8988T (cell line): ENCODE measurements around the gene PDE6C.

Experiments used
- DNase-seq: peaks from one replicate; pipeline ENCODE4 v3.0.0; 2011

PDE6C gene

DNA sequence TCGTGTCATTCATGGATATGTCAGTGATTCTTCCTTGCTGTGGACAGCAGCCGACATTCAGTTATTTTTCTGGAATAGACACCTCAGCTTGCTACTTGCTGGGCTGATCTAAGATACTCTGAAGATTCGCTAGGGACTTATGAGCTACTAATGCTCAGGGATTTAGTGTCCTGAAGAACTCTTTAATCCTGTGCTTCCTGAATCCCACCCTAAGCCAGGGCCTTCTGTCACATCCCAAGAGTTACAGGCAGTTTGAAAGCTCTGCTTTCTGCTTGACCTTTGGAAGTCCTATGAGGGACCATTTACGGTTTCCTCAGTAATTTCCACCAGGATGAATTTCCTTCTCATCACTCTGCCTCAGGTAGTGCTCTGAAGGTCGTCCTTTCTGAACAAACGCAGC lies at the start of gene PDE6C:
Gene PDE6C (plus strand): TSS at position 227 of the 400 bp plus-strand sequence. CDS start 189 bp downstream, outside the sequence.
- no peak for DNase-seq

DNA sequence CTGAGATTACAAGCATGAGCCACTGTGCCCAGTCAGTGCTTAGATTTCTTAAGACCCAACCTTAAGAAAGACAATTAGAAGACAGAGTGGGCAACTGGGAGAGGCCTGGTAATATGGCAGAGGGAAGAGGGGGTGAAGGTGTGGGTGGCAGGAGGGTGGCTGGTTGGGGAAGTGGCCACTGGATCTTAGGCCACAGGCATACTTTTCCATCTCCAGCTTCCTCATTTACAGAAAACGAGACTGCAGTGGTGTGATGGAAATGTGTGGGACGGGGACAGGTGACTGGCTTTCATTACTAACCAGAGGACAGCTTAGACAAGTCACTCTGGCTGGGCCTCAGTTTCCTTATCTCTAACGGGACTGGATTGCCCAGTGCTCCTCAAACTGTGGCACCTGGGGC lies 46.9 kb upstream of the PDE6C start:
- no peak for DNase-seq

DNA sequence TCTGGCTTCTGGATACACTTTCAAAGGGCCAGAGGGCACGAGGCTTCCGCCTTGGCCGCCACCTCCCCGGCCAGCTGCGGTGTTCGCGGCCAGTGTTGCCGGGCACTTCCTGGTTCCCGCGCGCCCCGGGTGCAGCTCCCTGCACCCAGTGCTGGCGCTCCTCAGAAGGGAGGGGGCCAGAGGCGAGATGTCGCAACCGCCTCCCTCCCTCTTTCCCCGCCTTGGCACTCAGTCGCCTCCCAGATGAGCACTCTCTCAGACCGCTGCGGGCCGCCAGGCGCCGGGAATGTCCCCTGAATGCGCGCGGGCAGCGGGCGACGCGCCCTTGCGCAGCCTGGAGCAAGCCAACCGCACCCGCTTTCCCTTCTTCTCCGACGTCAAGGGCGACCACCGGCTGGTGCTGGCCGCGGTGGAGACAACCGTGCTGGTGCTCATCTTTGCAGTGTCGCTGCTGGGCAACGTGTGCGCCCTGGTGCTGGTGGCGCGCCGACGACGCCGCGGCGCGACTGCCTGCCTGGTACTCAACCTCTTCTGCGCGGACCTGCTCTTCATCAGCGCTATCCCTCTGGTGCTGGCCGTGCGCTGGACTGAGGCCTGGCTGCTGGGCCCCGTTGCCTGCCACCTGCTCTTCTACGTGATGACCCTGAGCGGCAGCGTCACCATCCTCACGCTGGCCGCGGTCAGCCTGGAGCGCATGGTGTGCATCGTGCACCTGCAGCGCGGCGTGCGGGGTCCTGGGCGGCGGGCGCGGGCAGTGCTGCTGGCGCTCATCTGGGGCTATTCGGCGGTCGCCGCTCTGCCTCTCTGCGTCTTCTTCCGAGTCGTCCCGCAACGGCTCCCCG lies 45.7 kb upstream of the PDE6C start, which contains the start of gene FFAR4:
Gene FFAR4 (plus strand): TSS at position 231 of the 842 bp plus-strand sequence. CDS start 56 bp downstream, at position 287.
- no peak for DNase-seq

DNA sequence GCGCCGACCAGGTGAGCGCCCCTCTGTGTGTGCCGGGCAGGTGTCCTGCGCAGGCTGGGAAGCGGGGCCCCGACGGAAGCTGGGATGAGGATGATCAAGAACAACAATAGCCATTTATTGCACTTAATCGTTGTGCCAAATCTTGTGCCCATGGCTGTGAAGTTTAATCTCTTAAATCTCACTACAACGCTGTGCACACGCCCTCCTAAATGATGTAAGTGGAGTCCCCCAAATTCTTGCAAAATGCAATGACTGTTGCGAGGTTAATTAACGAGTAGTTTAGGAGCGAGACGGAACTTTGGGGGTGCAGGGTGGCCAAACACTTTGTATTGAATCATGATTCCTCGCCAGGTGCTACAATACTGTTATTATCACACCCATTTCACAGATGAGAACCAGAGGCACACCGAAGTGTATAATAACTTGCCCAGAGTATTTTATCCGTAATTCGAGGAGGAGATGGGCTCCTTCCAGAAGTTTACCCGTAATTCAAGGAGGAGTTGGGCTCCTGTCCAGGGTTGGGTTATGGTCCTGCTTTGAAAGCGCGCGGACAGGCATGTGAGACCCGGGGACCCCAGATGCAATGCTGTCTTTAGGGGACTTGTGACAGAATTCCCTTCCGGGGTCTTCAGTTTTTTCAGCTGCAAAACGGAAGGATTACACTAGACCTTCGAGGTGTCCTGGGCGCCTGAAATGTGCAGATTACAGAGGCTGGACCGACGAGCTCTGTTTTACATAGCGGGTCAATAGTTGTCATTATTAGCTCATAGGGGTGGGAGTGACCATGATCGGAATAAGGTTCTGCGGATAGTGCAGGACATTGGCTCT lies 44.8 kb upstream of the PDE6C start:
- DNase-seq = no peak

DNA sequence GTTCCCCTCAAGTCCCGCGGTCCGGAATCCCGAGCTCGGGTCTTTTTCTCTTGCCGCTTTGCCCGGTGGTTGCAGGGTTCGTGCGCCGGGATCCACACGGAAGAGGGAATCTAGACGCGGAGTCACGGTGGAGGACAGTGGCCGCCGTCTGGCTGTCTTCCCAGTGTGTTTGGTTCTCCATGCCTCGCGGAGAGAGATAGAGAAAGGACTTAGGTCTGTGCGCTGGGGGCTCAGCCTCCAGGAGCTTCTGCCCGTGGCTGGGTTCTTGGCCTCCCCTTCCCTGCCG lies 44.3 kb upstream of the PDE6C start:
- DNase-seq = no peak

DNA sequence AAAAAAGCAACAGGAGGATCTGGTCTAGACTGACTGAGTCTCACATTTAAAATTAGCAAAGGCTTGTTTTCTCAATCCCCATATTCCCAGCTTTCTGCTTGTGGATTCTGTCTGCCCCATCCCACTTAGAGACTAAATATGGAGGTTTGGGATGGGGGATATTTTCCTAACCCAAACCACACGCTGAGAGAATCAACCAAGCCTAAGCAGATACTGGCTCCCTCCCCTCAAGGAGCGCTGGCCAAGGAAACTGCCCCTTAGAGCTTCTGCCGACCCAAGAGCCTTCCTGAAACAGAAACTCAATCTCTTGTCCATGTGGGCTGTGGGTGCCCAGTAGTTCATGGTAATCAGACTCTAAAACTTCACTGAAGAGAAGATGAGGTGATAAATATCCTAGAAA lies 42.0 kb upstream of the PDE6C start:
- no peak for DNase-seq

DNA sequence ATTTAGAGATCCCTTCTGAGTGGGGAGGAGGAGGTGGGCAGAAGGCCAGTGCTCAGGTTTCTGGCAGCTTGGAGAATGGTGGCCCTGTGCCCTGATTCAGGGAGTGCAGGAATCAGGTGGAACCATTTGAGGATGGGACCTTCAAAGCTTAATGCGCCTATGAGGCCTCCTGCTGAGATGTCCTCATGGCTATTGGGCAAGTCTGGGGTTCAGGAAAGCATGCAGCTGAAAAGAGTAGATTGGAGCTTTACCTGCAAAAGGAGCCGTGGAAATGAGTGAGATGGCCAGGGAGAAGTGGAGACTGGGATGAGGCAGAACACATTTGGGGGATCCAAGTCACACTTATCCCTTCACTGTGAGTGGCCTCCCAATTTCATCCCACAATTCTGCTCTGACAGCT lies 39.7 kb upstream of the PDE6C start:
- DNase-seq = no peak

DNA sequence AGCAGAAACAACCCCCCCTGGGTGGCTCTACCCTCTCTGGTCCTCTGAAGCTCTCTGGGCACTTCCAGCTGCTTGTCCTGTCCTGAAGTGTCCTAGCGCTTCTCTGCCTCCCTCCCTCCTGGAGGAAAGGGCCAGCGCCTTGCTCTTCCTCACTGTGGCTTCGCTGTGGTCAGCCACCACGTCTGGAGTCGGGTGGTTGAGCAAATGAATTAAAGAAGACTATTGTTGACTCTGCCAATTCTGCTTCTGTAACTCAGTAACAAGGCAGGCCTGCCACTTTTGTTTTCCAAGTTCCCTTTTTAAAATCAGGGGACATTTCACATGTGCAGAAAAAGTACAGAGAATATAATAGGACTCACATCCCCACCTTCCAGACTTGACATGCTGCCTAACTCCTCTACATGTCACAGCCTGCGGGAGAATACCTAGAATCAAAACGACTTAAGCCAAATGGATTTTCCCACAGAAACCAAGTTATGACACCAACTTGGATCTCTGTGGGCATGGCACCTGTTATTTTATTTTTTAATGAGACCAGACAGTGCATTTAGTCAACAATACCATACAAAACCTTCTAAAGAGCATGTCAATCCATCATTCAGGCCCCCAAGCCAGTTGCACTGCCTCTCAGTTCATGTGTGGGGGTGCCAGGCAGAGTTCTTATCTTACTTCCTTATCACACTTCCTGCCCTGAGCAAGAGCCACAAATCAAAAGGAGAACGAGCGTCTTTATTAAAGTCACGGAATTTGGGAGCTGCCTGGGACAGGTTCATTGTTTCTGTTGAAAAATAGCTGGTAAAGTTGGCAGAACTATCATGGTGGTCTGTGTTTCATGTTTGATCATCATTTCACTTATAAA lies 39.1 kb upstream of the PDE6C start:
- DNase-seq = no peak

DNA sequence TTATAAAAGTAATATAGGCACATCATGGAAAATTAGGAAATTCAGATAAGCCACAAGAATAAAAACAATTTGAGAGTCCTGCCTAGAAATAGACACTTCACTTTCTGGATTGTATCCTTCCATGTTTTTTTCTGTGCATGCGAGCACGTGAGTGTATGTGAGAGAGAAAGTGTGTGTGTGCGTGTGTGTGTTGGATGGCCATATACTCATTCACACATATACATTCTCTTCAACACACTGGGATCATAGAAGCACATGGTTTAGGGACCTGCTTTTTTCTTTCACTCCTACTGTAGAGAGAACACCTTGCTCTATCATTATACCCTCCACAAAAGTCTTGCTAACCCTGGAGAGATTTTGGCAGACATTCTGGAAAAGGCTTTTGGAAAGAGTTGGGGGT lies 38.4 kb upstream of the PDE6C start:
- no peak for DNase-seq

DNA sequence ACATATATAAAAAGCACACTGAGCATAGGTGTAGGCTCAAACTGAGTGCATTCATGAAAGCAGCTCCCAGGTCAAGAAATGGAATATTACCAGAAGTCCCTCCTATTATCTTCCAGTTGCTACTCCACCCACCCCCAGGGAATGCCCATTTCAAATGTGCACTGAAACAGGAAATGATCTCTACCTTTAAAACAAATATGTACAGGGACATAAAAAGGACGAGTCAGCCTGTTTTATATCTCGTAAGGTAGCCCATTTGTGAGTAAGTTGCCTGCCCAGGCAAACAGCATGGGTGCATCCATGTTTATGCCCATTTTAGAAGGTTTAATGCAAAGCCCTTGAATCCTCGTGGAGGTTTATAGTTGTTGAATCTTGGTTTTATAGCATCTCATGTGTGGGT lies 35.4 kb upstream of the PDE6C start:
- no peak for DNase-seq

DNA sequence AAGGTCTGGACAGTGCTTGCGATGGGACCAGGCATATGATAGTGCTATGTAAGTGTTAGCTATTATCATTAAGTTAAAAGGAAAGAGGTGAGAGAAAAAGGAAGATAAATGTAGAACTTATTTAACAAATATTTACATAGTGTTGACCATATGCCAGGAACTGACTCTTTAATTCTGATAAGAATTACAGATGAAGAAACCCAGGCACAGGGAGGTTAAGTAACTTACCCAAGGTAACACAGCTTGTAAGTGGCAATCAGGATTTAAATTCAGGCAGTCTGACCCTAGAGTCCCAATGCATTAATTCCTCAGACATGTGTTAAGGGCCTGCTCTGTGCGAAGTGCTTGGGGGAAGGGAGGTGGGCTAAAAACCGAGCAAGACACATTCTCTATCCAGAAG lies 34.8 kb upstream of the PDE6C start:
- DNase-seq = no peak

DNA sequence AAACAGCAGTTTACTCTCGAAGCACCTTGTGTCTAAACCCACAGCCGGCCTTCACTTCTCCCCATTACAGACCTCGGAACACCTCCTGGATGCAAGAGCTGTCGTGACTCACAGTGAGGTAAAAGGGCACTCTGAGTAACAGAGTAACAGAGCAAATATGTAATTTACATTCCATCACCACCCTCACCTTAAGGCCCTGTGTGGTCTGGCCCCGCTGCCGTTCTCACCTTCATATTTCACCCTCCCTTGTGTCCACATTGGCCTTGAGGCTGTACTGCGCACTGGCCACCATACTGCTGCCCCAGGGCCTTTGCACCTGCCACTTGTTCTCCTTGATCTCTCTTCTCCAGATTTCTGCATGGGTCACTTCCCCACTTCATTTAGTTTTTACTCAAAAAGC lies 33.2 kb upstream of the PDE6C start:
- no peak for DNase-seq

DNA sequence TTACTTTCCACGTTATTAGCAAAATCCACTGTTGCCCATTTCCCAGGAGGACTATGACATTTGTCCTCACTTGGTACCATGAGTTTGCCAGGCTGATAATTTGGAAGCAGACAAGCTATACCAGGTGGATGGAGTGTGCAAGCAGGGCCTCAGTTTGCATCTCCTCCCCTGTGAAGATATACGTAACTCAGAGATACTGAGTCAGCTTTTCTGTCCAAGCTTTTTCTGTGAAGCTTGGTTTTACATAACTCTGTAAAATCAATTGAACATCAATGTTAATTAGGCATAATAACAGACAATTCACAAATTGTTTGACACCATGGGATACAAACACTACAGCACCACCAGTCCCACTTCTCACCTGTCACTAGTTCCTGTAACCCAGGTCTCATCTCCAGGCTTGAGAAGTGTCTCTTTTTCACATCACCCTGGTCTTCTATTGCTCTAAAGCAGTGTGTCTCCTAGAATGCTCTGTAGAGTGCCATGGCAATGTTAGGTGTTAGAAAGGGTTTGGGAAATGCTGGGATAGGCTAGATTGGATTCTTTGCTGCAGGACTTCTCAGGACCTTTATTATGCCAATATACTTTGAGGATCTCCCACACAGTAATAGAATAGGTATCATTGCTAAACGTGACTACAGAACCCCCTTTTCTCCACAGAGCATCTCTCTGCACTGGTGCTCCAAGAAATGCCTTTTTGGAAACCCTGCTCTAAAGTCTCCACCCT lies 32.2 kb upstream of the PDE6C start:
- no peak for DNase-seq

DNA sequence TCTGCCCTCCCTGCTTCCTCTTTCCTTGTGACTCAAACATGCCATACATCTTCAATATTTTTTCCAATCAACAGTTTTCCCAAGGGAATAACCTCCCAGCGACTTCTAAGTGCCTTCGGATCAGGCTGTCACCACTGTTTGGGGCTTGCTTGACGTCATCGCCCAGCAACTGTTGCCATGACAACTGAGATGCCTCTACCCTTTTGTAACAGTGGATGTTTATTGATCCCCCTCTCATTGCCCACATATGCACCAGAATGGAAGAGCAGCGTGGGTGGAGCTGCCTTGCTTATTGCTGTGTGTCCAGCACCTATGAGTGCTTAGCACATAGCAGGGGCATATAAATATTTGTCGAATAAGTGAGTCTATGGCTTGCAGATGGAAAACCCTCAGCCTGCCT lies 31.5 kb upstream of the PDE6C start:
- DNase-seq = no peak

DNA sequence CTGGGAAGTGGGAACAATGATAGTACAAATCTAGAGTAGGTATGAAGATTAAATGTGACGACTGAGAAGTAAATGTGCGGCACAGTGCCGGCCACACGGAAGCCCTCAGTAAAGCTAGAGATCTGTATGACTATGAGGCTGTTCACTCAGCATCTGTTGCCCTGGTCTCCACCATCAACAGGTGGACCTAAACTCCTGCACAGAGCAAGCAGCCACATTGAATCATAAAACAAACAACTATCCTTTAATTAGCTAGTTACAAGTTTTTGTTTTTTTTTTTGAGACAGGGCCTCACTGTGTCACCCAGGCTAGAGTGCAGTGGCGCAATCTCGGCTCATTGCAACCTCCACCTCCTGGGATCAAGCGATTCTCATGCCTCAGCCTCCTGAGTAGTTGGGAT lies 27.9 kb upstream of the PDE6C start:
- DNase-seq = no peak

DNA sequence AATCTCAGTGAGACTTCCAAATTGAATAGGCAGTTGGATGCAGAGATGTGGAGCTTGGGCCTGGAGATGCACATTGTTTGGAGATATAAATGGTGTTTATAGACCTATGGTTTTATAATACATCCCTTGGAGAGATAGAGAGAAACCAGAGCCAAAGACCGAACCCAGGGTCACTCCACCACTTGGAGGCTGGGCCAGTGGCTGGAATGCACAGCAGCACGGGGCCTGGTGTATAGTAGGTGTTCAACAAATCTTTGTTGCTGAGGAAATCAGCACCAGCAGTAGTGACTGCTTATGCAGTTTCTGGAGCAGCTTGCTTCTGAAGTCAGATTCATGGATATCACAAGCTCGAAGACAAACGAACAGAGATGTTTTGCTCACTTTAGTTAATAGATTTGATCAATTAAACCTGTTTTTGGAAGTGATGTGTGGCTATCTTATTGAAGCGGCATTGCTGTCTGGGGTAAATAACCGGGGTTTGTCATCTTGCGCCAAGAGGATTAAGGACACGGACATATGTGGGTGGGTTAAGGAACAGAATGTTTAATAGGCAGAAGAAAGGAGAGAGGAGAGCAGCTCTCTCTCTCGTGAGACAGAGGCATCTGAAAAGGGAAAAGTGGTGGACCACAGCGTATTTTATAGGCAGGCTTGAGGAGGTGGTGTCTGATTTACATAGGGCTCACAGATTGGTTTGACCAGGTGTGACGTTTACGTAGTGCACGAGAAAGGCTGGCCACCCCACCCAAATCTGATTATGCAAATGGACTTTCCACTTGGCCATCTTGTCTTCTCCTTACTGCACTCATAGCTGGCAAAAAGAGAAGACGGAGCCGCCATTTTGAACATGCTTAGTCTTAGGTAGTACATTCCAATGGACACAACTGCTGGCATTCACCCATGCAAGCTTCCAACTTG lies 22.4 kb upstream of the PDE6C start:
- no peak for DNase-seq

DNA sequence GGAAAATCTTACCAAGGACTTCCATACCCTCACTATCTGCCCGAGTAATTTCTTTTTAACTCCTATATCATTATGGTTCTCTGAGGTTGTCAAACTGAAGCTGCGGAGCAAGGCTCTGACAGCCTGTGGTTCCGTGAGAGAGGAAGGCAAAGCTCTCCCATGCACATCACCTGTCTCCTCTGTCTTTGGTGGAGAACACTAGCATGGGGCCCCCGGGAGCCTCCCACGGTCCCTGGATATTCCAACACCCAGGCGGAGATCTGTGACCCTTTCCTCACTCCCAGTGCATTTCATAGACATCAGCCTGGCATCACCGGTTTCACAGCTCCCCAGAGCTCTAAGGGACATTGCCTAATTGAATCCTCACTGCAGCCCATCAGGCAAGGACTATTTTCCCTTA lies 21.7 kb upstream of the PDE6C start:
- DNase-seq = no peak

DNA sequence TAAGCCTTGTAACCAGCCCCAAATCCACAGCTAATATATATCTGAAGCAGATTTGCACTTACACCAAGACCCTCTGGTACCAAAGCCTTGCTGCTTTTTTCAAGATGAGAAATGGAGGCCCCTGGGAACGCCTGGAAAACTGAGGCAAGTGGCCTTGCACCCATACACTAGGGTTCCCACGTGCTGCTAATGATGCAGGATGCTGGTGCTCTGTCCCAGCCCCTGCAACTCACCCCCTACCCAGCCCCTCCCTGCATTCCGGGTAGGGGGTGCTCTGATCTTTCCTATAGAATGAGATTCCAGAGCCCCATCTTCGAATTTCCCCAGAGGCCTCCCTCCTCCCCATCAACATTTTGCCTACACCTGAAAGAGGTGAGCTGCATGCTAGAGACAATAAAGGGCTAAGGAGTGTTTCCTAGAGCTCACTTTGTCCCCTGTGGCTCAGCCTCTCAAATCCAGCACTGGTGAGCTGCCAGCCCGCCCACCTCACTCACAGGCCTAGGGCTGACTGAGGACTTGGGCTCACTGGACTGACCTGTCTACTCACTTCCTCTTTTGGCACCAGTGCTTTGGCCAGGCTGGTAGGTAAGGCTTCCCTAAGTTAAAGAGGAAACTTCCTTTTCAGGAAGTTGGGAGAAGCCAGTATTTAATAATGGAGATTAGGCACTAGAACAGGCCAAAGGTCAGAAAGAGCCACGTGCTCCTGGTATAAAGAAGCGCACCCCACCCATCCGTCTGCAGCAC lies 21.1 kb upstream of the PDE6C start:
- DNase-seq = no peak

DNA sequence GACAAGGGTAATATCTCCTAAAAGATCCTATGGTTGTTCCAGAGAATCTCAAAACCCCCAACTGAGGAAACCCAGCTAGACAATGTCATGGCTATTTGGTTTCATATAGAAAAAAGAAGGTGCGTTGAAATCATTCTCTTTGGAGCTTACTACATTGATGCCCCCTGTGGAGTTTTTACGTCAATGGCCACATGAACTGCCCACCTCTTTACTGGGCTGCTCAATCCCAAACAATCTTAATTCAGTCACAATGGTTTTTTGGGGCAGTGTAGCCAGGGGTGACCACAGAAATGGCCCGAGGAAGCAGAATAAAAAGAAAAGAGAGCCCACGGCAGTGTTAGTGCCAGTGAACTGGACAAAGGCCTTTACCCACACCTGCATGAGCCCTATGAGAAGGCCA lies 19.1 kb upstream of the PDE6C start:
- no peak for DNase-seq

DNA sequence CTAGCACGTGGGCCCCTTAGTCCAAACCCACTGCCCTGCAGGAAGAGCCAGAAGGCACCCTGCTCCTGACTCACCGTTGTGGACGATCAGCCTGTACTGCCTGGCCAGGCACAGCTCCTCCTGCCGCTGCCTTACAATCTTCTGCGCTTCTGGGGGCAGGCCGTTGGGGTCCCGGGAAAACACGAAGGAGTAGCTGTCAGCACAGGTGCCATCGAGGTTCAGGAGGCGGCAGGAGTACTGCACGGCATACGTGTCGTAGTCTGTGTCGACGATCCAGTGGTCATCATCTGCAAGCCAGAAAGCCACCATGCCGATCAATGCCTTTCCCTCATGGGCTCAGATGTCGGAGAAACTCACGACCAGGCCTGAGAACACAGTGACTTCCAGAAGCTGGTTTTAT lies 18.6 kb upstream of the PDE6C start:
- DNase-seq = no peak

DNA sequence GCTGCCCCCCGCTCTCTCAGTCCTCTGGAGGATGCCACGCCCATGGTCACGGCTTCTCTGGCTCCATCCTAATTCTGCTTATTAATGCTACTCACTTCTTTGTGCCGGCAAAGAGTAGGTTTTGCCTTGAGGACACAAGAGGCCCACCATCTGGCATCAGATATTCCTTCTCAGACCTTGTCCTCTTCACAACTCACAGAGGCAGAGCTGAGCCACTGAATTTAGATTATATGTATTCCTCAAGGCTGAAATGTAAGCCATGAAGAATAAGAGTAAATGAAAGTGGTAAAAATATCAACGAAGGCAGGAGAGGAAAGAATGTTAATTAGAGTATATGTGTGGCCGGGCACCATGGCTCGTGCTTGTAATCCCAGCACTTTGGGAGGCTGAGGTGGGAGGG lies 17.8 kb upstream of the PDE6C start:
- DNase-seq = no peak
